CD4-positive, alpha-beta T cell treated with Interleukin-10 for 1 hour (primary cell): ENCODE results near the gene FOXF1.

ENCODE experiments used
- DNase-seq: peaks from one replicate; pipeline ENCODE4 v3.0.0-alpha.2; 2020

FOXF1 gene

DNA sequence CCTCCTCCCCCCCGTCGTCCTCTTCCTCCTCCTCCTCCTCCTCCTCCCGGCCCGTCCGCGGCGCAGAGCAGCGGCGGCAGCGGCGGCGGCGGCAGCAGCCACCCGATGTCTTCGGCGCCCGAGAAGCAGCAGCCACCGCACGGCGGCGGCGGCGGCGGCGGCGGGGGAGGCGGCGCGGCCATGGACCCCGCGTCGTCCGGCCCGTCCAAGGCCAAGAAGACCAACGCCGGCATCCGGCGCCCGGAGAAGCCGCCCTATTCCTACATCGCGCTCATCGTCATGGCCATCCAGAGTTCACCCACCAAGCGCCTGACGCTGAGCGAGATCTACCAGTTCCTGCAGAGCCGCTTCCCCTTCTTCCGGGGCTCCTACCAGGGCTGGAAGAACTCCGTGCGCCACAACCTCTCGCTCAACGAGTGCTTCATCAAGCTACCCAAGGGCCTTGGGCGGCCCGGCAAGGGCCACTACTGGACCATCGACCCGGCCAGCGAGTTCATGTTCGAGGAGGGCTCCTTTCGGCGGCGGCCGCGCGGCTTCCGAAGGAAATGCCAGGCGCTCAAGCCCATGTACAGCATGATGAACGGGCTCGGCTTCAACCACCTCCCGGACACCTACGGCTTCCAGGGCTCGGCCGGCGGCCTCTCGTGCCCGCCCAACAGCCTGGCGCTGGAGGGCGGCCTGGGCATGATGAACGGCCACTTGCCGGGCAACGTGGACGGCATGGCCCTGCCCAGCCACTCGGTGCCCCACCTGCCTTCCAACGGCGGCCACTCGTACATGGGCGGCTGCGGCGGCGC, at the start of gene FOXF1:
FOXF1 (plus strand) TSS at position 63 of the 797 bp plus-strand sequence; CDS start at position 106, 43 bp downstream.
- no peak for DNase-seq

DNA sequence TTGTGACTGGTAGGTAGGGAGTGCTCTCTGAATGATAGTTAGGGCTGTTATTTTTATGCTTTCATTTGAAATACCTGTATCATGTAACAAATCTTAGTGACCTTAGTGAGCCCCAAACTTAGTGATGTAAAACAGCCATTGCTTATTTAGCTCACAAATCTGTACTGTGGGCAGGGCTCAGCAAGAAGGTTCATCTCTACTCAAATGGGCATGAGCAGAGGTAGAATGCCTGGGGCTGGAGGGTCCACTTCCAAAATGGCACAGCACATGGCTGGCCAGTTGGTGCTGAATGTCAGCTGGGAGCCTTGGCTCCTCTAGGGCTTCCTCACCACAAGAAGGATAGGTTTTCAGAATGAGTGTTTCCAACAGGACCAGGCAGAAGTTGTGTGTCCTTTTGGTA, 49.3 kb upstream of the FOXF1 start:
- DNase-seq, result no peak

DNA sequence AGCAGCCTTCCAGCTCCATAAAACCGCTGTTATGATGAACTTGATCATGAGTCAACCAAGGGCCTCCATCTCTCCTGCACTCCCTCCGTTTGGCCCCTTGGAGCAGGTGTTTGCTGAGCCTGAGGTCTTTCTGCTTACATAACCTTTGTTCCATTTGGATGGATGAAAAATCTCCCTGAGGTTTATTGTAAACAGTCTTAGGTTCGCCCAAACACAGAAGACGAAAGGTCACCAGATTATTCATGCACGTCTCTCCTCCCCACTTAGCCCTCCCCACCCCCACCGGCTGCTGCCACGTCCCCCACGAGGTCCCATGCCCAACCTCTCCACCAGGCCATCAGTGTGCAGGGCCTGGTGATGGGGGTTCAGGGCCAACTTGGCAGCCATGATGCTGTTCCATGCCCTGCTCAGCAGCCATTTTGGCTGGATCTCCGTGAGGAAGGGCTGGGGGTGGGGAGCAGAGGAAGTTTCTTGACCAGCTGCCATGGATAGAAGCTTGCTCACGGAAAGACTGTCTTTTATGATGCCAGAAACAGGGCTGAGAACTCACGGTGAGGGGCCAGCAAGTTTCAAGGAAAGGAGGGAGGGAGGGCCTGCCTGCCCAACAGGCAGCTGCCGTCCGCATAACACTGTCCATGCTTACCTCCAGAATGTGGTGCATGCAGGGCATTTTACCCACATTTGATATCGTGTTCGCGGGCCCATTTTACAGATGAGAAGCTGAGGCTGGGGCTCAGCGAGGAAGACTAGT, 47.8 kb upstream of the FOXF1 start:
- DNase-seq, result no peak

DNA sequence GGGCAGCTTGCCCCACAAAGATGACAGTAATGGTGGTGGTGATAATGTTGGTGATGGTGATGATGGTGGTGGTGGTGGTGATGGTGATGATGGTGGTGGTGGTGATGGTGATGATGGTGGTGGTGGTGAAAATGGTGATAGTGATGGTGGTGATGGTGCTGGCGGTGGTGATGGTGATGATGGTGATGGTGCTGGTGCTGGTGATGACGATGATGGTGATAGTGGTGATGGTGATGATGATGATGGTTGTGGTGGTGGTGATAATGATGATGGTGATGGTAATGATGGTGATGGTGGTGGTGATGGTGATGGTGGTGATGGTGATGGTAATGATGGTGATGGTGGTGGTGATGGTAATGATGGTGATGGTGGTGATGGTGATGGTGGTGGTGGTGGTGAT, 46.3 kb upstream of the FOXF1 start:
- DNase-seq, result no peak

DNA sequence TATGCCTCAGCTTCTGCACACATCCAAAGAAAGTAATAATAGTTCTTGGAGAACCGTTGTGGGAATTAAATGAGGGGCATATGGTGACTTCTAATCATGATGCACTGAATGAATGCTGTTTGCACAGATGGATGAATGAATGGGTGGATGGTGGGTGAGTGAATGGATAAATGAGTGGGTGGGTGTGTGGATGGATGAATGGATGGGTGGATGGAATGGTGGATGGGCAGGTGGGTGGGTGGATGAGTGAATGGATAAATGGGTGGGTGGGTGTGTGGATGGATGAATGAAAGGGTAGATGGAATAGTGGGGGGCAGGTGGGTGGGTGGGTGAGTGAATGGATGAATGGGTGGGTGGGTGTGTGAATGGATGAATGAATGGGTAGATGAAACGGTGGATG, 44.9 kb upstream of the FOXF1 start:
- no peak for DNase-seq

DNA sequence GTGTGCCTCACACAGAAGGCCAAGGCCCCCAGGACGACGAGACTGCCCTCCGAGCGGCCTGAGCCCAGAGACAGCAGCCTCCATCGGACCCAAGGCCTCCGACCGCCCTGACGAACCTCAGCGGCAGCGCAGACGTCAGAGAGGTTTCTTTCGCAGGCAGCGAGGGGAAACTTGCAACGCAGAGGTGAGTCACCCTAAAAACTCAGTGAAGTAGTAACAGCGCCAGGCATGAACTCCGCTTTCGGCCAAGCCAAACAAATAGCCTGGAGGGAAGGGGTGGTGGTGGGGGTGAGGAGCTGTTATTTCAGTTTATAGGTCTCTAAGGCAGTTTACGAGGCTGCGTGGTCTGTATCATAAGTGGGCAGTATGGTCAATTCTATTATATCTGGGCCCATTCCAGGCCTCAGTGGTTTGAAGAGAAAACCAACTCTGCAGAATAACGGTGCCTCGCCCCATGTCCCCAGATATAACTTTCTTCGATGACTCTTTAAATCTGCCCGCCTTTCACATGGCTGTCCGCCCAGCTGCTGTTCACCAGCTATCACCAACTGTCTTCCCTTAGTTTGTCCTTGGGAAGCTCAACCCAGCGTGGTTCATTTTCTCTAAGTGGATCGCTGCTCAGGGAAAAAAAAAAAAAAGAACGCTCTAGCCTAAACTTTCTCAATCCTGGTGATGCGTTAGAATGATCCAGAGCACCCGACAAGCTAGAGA, 43.5 kb upstream of the FOXF1 start:
- no peak for DNase-seq

DNA sequence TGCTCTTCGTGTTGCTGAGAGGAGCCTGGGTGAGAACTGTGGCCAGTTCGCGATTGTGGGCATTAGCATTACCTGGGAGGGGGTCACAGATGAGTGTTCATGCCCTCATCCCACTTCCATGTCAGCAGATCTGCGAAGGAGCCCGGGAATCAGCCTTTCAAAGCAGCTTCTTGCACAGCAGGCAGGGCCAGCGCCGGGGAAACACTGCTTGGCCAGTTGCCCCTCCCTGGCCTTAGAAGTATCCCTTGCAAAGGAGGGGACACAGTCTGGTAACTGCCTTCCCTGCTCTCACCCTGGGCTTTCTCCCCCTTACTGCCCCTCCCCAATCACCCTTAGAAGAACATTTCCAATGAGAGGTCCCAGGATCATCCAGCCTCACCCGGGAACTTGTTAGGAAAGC, 42.8 kb upstream of the FOXF1 start:
- no peak for DNase-seq

DNA sequence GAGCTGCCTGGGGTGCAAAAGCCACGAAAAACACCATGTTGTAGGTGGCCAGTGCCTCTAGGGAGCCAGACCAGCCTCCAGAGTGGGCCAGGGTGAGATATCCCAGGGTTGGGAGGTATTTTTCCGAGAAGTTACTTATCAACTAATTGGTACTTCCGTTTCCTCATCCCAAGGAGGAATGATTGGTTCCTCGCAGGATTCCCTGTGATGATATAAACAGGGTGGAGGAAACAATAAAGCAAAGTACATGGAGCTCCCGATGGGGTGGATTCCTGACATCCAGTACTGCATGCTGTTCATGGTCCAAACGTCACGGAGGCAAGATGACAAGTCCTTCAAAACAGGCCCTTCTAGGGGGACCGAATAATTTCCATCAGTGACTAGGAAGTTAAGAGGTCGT, 39.4 kb upstream of the FOXF1 start:
- DNase-seq, result no peak

DNA sequence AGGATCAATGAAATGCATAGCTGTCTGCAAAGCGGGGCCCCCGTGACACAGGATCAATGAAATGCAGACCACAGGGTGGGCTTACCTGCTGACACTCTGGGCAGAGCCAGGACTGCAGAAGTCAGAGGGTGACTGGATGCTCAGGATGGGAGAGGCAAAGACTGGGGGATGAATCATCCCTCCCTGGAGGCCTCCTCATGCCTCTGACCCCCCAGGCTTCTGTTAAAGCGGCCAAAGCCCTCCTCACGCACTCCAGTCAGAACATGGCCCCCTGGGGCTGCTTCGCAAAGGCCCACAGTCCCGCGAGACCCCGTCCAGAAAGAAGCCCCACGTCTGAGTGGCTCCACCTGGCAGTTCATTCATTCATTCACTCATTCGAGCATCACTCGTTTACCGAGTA, 38.4 kb upstream of the FOXF1 start:
- no peak for DNase-seq

DNA sequence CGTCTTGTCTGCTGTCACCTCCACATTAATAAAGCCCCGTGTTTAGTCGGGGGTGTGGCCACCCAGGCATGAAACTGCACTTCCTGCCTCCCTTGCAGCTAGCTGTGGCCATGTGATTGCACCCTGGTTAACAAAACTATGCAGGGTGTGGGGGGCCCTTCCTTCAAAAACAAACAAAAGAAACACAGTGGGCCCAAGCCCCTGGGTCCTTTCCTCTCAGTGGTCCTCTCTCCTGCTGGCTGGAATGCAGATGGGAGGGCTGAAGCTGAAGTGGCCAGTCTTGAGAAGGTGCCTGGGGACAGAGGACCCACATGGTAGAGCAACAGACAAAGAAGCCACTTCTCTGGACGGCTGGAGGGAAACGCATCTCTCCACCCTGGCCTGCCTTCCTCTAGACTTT, 38.0 kb upstream of the FOXF1 start:
- no peak for DNase-seq

DNA sequence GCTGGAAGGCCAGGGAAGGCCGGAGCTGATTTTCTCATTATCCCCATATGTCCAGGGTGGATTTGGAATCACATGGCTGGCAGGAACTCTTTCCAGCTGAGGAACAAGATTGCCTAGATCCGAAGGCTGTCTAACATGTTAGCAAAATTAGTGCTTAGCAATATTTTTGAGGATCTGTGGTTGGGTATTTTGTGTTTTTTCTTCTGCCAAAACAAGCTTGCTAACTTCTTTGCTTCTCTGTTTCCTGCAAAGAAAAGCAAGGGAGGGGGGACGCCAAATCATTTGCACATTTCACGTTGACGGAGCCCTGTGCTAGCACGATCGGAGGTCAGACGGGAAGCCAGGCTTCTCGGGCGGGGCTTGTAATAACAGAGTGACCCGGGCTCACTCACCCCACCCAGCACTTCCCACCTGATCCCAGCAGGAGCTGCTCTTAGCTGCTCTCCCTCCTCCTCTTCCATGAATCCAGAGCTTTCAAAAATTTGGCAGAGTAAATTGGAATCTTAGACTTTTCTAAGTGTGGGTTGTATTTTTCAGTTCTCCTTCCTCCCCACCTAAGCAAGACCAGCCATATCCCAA, 33.3 kb upstream of the FOXF1 start:
- DNase-seq, result no peak

DNA sequence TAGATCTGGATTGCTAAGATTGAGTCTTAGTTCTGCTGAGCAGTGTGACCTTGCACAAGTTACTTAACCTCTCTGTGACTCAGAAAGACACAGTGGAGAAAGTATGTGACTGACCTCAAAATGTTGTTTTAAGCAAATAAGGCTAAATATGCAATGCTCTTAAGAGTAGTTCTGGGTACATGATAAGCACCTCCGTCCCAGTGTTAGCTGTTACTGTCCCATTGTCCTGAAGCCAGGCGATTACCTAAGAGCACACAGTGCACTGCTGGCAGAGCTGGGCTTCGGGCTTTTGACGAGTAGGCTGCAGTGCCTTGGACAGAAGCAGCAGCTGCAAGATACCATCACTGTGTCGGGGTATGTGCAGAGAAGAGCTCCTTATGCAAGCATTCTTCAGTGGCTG, 32.7 kb upstream of the FOXF1 start:
- no peak for DNase-seq

DNA sequence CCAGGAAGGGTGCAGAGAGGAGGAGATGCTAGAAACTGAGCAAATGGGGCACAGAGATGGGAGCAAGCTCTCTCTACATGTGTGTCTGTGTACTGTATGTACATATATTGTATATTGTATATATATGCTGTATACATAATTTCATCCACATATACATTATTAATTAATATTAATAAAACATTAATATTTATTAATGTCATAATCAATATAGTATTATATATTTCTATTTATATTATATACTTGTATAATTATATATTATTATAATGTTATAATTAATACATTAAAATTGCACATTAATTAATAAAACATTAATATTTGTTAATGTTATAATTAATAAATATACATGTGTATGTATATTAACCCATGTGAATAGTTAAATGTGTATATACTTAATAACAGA, 31.5 kb upstream of the FOXF1 start:
- no peak for DNase-seq

DNA sequence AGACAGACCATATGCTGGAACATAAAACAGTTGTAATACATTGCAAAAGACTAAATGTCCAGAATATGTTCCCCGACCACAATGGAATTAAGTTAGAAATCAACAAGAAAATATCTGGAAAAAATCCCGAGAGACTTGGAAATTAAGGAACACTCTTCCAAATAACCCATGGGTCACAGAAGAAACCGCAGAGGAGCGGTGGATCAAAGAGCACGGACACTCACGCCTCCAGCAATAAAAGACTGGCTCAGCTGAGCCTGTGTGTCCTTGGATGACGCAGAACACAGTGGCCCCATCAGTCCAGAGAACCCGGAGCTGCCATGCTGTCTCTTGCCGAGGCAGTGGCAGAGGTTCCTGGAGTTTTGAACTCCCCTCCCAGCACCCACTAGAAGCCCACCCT, 30.9 kb upstream of the FOXF1 start:
- DNase-seq, result no peak

DNA sequence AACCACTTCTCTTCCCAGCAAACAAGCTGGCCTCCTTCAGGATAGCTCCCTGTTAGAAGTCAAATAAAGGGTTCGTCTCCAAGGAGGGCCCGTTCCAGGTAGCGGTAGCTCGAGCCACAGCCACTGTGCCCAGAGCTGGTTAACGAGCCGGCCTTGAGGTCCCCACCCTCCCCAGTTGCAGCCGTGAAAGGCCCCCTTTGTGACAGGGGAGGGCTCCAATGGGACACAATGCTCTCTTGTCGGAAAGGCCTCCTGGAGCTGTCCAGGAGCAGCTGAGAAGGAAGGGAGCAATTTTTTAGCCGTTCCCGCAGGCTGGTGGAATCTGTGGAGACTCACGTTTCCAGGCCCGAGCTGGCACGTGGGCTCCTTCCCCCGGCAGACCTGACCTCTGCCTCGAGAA, 29.9 kb upstream of the FOXF1 start:
- DNase-seq, result no peak

DNA sequence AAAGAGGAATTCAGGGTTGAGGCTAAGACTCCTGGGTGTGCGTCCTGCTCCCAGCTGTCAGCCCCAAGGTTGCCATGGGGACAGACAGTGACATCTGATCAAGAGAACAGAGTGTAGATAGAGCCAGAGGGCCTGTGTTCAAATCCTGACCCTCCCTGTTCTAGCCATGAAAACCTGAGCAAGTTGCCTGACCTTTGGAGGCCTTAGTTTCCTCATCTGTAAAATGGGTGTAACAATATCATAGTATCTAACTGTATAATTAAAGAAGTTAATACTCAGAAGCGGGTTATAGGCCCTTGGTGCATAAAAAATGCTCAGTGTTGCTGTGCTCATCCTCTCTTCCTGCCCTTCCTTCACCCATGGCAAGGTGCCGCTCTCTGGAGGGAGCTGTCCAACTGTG, 28.7 kb upstream of the FOXF1 start:
- no peak for DNase-seq

DNA sequence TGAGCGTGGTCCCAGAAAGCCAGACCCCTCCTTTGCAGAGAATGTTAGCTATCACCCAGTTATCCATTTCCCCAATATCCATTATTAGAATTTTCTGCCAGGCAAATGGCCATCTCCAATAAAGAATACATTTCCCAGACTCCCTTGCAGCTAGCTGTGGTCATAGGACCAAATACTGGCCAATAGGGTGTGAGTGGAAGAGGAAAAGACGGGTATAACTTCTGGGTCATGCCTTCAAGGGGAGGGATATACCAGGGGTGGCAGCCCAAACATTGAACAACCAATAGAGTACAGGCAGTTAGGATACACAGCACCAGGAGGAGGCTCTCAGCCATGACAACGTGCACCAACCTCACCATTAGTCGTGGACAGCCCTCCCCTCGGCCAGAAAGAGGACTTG, 26.1 kb upstream of the FOXF1 start:
- DNase-seq, result no peak

DNA sequence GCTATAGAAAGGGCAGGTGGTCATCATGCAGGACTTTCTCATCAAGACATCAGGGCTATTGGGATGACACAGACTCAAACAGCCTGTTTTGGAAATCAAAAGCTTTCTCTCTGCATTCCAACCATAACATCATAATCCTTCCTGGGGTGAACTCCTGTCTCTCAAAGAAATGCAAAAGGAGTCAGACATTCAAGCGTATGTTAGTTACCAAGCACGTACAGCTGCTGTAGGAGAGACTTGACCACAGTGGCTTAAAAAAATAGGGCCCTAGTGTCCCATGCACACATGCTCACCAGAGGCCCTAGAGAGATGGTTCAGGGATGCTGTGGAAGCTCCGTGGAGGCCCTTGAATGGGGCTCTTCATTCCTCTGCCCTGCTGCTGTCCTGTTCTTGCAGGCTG, 24.6 kb upstream of the FOXF1 start:
- DNase-seq, result no peak

DNA sequence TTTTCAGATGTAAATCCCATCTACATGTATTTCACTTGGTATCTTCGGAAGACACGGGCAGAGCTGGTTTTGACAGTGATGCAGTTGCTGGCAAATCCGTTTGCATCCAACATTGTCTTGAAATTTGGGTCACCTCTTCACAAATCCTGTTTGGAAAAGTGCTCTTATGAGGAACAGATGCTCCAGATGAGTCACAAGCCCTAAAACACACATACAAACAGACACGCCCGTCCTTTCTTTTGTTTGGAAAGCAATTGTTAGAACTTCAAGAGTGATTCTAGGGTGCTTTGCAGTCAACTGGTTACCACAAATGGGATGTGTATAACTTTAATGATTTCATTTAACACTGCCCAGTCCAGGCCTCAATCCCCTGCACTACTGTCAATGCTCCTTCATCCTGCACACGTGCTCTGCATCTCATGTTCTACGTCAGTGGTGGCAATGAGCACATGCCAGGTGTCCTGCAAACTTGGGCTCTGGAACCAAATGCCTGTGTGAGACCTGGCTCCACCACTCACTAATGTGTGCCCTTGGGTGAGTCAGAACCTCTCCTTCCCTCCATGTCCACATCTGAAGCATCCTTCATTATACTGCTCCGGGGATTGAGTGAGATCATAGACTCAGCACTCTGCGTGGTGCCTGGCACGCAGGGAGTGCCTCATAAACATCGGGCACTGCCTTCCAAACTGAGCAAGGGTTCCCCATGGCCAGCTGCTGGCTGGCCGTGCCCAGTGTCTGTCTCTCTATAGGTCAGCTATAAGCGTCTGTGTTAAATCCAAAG, 19.3 kb upstream of the FOXF1 start:
- DNase-seq, result no peak

DNA sequence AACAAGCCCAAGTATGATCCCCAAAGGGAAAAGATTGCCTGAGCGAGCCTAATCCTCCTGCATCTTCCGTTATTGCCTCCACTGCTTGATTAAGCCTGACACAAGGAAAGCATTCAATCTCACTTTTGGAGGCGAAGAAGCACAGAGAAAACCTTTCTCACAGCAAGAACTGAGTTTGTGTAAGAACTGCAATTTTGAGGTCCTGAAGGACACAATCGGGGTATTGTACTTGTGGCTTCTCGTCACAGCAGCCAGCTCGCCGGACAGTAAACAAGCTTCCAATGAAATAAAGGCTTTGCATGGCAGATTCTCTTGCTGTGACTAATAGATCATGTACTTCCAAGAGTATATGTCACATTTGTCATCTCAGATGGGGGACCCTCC, 18.7 kb upstream of the FOXF1 start:
- no peak for DNase-seq

DNA sequence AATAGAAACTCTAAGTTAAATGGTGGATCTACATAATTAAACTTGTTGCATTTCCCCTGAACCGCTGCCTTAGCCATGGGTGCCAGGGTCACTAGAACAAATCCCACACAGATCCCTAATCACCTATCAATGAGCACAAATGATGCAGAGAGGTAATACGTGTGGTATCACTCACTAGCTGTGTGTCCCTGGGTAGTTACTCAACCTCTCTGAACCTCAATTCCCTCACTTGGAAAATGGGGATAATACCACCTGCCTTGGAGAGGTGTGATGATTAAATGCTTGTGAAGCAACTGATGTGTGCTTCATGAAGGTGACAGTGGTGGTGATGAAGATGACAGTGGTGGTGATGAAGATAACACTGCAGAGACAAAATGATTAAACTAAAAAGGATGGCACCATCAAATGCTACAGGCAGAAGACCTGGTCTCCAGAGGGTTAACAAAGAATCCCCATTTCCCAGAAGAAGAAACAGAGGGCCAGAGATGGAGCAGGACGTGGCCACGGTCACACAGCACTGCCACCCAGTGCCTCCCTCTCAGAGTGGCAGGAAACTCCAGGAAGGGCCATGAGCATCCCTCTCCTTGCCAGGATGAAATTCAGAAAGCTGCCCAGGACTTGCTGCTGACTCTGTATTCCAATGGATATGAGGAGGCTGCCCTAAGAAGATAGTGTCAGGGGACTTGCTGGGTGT, 17.9 kb upstream of the FOXF1 start:
- DNase-seq, result no peak

DNA sequence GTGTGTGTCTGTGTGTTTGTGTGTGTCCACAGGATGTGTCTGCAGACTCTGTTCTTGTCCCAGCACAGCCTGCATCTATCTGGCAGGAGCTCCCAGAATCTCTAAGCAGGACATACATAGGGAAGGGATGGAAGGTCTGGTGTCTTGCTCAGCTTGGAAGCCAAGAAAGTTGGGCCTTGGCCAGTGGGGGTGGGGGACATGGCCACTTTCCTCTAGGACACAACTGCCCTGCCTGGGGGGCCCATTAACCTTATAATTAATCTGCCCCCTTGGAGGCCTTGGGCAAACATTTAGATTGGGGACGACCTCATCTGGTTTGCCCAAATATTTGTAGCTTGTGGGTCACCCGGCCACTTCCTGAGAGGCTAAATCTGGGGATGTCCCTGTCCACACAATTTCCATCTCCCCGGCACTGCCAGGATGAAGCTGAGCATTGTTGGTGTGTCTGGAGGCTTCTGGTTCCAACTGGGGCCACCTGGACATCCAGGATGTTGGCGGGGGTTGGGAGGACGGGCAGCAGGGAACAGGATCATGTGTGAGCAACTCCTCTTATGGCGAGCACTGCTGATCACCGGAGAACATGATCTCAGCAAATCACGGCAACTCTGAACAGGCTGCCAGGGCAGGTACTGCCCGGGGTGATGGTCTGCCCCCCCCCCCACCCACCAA, 17.2 kb upstream of the FOXF1 start:
- no peak for DNase-seq
